ENCODE measurements around the gene MPZL2.
A peak's percentile ranks its signal among the peaks of the same experiment; 100 is the strongest.
"Not testable (repeated sequence)": the region's sequence is repeated elsewhere in the genome, so short reads cannot be mapped to it uniquely, and the experiment has no call there.

Gene MPZL2

DNA sequence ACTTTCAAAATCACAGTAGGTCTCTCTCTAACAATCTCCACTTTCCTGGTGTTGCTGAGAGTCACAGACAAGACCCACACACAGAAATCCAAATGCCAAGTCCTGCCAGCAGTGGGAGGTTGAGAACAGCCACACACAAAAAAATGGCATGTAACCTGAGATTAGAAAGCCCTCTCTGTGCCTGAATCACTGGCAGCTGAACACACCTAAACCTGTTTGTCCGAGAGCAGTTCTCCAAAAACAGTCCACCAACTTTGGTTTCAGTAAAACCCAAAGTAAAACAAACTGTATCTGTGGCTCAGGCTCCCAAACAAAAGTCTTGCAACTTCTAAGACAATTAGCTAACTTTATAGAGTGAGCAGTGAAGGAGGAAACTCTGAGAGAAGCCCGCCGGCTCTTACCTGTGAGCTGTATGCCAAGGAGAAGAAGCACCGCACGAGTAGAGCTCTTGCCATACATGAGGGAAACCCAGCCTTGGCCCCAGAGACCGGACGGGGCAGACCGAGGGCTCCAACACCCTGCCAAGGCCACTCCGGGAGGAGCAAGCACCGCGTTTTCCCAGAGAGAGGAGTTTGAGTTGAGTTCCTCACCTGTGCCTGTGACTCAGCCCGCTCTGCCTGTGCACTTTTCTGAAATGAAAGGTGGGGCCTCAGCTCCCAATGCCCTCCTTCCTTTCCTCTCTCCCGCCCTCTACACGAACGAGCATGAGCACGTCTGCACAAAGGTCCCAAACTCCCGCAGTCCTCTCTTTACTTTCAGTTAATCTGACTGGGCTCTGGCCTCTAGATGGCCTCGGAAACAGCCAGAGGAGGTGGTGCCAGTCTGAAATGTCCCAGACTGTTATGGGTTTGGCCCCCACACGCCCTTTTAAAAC, at the start of gene MPZL2:
MPZL2 (minus strand) TSS at position 603 of the 874 bp plus-strand sequence; CDS start at position 459, 144 bp downstream.
- DNase-seq = no peak

DNA sequence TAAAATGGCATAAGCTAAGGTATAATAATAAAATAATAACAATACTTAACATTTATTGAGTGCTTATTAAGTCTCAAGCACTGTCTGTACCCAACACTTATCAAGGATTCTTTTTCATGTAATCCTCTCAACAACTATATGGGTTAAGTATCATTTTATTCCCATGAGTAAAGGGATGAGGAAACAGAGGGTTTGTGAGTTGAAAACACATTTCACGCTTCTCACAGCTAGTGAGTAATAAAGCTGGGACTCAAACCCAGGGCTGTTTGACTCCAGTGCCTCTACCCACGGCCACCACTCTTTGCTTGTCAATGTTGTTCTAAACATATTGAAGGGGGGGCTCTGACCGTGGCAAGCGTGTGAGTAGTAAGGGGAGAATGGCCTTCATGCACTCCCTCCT, 49.1 kb upstream of the MPZL2 start:
- DNase-seq = no peak

DNA sequence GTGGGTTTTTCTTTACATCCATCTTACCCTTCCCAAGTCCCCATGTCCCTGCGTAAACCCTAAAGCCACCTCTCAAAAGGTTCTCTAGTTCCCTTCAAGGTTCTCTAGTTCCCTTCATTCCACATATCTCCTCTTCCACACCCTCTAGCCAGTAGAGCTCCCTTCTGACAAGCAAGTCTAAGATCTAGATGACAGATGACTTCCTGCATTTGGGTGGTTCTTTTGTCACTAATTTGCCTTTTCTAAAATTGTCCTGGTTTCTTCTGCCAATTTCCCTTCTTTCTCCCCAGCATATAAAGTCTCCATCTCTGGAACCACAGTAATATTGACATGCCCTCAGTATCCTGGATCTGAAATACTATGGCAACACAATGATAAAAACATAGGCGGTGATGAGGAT, 48.2 kb upstream of the MPZL2 start:
- DNase-seq = no peak

DNA sequence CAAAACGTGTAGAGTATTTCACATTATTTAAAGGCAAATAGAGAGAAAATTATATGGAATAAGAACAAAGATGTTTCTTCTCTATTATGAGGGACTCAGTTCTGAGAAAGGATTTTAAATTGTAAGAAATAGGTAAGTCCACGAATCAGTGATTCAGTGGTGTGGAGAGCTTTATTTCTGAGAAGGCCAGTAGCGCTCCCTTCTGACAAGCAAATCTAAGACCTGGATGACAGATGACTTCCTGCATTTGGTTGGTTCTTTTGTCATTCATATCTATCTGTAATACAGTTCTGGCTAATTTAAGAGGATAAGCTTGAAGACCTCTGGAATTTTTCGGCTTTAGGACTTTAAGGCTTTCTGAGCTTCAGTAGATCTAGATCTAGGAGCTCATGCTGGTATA, 47.4 kb upstream of the MPZL2 start:
- DNase-seq = no peak

DNA sequence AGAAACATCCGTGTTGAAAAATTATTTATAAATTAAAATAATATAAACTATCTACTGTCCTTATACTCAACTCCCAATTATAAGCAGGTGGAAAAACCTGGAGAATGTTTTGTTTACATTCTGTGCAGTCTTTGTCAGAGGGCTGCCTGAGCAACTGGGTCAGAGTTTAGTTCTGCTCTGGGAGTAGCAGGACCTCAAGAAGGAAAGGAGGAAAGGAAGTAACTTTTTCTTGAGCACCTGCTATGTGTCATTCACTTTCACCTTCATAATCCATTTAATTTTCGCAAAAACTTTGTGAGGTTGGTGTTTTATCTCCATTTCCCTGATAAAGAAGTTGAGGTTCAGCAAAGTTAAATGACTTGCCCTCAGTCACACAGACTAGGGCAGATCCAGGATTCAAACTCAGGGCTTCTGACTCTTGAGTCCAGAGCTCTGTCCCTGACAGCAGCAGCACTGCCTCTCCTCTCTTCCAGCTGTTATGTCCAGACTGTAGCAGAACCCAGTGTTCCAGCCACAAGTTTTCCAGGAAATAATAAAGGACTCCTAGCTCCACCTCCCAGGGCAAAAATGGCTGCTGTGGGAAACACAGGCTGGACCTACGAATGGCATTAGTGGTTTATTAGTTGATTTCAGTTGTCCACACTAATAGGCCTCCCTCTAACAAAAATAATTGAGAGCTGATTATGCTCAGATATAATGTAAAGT, 46.8 kb upstream of the MPZL2 start:
- DNase-seq = no peak

DNA sequence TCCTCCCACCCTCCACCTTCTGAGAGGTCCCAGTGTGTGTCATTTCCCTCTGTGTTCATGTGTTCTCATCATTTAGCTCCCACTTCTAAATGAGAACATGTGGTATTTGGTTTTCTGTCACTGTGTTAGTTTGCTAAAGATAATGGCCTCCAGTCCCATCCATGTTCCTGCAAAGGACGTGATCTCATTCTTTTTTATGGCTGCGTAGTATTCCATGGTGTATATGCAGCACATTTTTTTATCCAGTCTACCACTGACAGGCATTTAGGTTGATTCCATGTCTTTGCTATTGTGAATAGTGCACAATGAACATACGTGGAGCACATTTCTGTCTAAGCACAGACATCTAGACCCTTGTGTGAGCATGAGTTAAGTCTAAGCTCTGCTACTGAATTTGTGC, 46.2 kb upstream of the MPZL2 start:
- no peak for DNase-seq

DNA sequence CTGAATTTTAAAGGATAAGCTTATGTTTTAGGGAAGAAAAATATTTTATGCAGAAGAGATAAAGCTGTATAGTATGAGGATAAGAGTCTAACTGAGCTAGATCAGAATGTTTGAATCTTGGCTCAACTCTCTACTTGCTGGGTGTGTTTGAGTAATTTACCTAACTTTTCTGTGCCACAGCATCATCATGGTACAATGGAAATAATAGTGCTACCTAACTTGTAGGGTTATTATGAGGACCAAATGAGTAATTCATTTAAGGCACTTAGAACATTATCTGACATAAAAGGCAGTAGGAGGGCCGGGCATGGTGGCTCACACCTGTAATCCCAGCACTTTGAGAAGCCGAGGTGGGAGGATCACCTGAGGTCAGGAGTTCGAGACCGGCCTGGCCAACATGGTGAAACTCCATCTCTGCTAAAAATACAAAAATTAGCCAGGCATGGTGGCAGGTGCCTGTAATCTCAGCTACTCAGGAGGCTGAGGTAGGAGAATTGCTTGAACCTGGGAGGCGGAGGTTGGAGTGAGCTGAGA, 45.0 kb upstream of the MPZL2 start:
- not testable (repeated sequence) for DNase-seq

DNA sequence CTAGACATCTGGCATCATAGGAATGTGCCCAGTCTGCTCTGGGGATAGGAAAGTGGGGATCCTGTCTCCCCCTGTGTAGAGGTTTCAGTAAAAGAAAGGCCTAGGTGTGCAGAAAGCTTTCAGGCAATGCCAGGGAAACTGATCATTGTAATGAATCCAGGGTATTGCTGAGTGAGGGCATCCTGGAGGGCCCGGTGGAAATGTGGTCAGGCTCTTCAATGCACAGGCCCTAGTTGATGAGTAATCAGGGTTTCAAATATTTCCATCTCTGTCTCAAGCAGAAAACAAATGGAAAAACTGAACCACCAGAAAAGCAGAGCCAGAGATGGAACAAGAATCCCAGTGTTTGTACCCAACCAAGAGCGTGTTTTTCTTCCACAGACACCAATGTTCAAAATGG, 42.5 kb upstream of the MPZL2 start:
- DNase-seq = no peak

DNA sequence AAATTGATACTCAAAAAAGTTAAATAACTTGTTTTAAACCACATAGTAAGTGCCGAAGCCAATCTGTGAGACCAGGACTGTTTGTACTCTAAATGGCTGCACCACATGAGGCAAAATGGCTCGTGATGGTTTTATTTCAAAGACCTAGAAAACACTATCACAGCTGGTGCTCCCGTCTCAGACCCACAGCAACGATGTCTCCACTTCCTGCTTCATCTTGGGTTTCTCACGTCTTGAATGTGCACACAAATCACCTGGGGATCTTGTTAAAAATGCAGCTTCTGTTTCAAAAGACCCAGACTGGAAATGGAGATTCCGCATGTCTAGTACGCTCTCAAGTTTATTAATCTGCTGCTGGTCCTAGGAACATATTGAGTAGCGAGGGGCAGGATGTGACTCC, 41.6 kb upstream of the MPZL2 start:
- DNase-seq = peak; percentile 71

DNA sequence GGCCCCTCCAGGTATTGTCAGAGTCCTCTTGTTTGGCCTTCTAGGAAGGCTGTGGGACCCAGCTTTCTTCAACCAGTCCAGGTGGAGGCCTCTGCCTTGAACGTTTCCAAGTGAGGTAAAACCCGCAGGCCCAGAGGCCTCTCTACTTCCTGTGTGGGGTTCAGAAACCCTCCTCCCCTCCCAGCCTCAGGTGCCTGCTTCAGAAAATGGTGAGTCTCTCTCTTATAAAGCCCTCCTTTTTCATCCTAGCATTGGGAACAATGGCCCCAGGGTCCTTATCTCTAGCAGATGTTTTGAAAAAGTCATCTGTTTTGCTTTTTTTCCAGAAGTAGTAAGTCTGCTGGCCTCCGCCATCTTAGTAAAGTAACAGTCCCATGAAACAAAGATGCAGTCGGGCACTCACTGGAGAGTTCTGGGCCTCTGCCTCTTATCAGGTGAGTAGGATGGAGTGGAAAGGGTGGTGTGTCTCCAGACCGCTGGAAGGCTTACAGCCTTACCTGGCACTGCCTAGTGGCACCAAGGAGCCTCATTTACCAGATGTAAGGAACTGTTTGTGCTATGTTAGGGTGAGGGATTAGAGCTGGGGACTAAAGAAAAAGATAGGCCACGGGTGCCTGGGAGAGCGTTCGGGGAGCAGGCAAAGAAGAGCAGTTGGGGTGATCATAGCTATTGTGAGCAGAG, 40.6 kb upstream of the MPZL2 start, which contains the start of gene CD3E:
CD3E (plus strand) TSS at position 163 of the 681 bp plus-strand sequence; CDS start at position 386, 223 bp downstream.
- peak; percentile 77 for DNase-seq

DNA sequence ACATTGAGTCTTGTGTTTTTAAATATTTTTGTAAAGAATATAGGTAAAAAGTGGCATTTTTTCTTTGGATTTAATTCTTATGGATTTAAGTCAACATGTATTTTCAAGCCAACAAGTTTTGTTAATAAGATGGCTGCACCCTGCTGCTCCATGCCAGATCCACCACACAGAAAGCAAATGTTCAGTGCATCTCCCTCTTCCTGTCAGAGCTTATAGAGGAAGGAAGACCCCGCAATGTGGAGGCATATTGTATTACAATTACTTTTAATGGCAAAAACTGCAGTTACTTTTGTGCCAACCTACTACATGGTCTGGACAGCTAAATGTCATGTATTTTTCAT, 40.1 kb upstream of the MPZL2 start:
- no peak for DNase-seq

DNA sequence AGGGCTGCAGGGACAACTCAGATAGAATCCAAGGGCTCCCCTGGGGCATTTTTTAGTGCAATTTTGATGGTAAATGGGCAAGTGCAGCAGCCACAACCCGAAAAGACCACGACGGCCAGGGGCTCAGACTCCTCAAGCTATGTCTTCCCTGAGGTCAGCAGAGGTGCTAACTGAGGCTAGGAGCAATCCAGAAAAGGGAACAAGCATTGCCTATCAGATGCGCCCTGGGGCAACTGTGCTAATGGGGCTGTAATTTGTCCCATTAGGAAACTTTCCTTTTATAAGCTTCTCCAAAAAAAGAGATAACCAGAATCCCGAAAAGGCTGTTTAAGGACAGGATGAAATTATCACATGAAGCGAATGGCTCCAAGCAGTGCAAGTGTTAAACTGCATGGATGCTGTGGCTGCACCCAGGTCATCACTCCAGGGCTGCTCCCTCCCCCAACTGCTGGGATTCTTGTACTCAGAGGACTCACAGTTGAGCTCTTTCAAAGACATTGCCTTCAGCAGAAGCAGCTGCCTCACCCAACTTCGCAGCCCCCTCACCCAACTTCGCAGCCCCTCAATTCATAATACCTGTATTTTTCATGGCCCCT, 37.6 kb upstream of the MPZL2 start:
- no peak for DNase-seq

DNA sequence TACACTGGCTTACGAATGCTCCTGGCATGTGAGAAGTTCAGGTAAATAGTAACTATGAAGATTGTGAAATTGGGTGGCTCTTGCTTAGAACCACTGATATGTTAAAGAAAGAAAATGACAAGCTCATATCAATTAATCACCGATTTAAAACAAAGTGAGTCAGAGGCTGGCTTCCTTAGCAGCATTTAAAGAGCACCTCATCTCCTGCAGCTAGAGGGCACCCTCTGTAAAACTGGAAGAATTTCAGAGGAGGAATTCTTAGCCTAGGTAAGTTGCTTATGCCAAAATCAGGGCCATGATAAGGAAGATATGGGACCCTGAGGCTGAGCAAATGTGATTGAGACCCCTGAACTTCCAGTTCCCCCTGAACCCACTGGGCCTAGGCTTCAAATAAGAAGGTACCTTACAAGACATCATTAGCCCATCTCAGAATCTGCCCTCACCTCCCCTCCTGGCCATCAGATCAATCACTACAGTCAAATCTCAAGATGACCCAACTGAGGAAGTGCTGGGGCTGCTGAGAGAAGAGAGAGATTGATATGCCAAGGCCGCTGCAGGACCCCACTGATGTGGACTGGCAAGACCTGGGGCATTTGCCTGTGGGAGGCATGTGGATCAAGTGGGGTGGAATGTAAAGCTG, 31.8 kb upstream of the MPZL2 start:
- peak; percentile 72 for DNase-seq

DNA sequence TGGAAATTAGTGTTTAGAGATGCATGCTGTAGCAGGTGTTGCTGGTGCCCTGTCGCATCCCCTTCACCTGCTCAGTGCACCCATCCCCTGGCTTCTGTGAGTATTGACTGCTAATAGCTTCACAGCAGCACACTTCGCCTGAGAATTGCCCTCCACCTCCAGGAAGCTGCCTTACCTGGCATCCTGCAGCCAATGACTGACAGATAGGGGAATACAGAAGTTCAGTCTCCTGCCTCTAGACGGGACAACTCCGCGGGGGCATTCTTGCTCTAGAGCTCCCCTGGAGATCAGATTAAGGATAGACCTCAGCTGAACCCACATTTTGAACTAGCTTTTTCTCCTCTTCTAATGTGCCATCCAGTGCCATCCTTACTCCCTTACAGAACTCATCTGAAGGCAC, 31.1 kb upstream of the MPZL2 start:
- no peak for DNase-seq

DNA sequence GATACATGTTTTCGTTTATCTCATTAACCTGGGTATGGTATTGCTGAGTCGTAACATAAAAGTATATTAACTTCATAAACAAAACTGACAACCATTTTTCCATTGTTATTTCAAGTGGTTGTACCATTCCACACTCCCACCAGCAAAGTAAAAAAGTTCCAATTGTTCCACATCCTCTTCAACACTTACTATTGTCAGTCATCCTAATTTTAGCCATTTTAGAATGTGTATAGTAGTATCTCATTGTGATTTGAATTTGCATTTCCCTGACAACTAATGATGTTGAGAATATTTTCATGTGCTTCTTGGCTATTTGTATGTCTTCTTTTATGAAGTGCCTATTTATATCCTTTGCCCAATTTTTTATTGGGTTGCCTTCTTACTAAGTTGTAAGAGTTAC, 30.0 kb upstream of the MPZL2 start:
- no peak for DNase-seq

DNA sequence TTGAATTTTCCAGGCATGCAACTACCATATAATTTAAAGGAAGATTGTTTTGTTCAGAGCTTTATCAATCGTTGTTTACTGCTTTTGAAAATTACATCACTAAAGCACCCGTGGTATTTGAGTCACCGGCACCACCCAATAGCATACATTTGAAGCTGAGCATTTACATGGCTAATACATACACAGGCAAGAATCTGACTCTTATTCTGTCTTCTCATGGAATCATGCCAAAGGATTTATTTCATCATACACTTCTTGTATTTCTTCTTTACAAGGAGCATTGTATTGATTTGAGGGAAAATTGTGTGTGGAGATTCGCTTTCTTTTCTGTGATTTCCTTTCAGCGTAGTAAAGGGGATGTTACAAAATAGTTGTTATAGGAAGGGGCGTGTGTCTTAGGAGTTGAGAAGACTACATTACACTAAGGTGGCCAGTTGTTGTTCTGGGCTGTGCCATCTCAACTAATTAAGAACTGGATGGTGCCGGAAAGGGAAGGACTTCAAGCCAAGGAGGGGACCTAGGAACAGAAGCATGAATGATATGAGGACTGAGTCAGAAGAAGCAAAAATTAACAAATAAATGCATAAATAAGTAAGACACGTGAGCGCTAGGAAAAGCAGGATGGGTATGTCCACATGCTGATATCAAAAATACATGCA, 27.5 kb upstream of the MPZL2 start:
- DNase-seq = no peak

DNA sequence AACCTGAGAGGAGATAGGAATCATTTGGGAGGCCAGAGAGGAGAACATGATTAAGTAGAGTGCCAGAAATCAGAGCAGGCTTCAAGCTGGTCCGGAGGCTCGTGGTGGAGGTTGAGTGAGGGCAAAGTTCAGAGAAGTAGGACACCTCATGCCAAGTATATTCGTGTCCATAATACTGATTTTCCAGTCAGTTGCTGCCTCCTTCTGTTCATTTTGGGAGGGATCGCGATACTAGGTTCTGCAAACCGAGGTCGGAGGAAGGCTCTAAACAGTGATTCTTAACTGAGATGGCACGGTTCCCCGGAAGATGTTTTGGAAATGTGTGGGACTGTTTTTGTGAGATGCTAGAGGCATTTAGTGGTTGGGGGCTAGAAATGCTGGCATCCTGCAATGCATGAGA, 26.8 kb upstream of the MPZL2 start:
- DNase-seq = peak; percentile 70

DNA sequence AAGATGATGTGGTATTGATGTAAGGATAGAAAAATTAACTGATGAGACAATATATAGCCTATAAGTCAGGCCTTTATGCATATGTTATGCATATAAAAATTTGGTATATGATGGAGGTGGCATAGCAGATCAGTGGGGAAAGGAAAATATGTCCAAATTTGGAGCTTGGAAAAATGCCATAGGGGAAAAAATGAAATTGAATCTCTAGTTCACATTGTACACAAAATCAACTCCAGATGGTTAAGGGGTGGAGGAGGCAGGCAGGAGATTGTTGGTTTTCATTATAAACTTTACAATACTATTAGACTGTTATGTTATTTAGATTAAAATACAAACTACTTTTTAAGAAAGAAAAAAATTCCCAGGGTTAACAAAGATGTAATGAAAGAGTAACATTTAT, 25.3 kb upstream of the MPZL2 start:
- no peak for DNase-seq

DNA sequence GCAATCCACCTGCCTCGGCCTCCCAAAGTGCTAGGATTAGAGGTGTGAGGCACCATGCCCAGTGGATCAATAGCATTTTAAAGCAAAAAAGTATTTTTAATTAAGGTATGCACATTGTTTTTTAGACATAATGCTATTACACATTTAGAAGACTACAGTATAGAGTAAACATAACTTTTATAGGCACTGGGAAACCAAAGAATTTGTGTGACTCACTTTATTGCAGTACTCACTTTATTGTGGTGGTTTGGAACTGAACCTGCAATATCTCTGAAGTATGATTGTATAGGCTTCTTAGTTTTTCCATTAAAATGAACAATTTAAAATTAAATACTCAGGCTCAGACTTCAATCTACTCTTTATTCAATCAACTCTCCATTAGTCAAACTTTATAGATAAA, 22.9 kb upstream of the MPZL2 start:
- no peak for DNase-seq

DNA sequence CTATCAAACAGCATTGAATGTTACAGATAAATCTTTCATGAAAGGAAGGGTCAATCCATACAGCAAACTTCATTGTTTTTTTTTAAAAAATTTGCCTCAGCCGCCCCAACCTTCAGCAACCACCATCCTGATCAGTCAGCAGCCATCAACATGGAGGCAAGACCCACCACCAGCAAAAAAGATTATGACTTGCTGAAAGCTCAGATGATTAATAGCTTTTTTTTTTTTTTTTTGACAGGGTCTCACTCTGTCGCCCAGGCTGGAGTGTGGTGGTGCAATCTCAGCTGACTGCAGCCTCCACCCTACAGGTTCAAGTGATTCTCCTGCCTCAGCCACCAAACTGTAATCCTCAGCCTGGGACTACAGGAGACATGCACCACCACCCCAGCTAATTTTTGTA, 22.4 kb upstream of the MPZL2 start:
- DNase-seq = no peak

DNA sequence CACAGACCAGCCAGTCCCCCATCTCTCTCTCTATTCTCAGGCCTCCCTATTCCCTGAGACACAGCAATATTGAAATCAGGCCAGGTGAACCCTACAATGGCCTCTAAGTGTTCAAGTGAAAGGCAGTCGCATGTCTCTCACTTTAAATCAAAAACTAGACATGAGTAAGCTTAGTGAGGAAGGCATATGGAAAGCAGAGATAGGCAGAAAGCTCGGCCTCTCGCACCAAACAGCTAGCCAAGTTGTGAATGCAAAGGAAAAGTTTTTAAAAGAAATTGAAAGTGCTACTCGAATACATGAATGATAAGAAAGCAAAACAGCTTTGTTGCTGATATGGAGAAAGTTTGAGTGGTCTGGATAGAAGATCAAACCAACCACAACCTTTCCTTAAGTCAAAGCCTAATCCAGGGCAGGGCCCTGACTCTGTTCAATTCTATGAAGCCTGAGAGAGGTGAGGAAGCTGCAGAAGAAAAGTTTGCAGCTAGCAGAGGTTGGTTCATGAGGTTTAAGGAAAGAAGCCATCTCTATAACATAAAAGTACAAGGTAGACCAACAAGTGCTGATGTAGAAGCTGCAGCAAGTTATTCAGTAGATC, 19.8 kb upstream of the MPZL2 start:
- no peak for DNase-seq
